RPMI8226 (cell line): Measurements from ENCODE around the gene ZDHHC5.
A peak's percentile ranks its signal among the peaks of the same experiment; 100 is the strongest.

Experiments used
- DNase-seq: peaks from one replicate; pipeline ENCODE4 v3.0.0-alpha.2; 2015

ZDHHC5 gene, protein sequence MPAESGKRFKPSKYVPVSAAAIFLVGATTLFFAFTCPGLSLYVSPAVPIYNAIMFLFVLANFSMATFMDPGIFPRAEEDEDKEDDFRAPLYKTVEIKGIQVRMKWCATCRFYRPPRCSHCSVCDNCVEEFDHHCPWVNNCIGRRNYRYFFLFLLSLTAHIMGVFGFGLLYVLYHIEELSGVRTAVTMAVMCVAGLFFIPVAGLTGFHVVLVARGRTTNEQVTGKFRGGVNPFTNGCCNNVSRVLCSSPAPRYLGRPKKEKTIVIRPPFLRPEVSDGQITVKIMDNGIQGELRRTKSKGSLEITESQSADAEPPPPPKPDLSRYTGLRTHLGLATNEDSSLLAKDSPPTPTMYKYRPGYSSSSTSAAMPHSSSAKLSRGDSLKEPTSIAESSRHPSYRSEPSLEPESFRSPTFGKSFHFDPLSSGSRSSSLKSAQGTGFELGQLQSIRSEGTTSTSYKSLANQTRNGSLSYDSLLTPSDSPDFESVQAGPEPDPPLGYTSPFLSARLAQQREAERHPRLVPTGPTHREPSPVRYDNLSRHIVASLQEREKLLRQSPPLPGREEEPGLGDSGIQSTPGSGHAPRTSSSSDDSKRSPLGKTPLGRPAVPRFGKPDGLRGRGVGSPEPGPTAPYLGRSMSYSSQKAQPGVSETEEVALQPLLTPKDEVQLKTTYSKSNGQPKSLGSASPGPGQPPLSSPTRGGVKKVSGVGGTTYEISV

DNA sequence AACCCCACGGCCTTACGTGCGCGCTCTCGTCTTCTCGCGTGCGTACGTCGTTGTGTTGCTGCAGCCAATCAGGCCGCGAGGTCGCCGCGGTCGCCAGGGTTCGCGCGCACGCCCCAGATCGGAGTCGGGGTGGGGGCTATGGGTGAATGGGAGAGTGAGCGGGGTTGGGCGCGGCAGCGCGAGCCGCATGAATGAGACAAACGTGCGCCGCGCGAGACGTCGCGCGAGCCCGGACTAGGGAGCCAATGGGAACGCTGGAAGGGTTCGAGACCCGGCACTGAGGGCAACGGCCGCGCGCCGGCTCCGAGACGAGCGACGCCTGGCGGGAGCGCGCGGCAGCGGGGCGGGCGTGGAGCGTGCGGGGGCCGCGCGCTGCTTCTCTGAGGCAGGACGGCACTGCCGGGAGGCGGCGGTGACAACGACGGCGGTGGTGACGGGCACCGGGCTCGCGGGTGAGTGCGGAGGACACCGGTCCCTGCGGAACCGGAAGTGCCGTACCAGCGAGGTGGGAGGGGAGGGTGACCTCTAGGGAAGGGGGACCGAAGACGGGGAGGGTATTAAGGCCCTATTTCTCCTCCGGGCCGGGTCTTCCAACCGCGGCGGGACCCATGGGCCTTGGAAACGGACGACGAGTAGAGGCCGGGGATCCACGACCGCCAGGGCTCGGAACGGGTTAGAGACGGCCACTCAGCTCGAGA, at the start of gene ZDHHC5:
Gene ZDHHC5, plus strand, starts transcription at position 379 of the 698 bp plus-strand sequence. CDS start 4,977 bp downstream, outside the sequence.
- peak; percentile 100 for DNase-seq

DNA sequence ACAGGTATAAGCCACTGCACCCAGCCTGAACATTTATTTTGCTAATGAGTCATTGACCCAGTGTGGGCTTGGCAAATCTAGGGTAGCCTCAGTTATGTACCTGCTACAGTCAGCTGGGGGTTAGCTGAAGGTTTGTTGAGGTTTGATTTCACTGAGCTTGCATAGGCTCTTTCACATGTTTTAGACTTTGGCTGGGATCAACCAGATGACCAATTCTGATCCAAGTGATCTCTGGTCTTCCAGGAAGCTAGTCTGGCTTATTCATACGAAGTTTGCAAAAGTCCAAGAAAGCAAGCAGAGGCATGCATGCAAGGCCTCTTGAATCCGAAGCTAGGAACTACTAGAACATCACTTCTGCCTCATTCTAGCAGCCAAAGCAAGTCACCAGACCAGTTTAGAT, 49.5 kb upstream of the ZDHHC5 start:
- DNase-seq = no peak

DNA sequence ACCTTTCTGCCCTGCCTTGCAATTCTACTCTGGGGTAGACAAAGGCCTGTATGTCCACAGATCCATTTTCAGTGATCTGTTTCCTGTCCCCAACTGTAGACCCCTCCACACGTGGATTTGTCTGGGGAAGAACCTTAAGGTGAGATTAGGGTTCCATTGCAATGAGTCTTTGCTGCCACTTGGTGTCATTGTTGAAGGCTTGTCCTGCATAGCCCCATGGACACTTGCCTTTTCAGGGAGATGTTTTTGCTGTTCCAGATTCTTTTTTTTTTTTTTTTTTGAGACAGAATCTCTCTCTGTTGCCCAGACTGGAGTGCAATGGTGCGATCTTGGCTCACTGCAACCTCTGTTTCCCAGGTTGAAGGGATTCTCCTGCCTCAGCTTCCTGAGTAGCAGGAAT, 48.6 kb upstream of the ZDHHC5 start:
- DNase-seq = no peak

DNA sequence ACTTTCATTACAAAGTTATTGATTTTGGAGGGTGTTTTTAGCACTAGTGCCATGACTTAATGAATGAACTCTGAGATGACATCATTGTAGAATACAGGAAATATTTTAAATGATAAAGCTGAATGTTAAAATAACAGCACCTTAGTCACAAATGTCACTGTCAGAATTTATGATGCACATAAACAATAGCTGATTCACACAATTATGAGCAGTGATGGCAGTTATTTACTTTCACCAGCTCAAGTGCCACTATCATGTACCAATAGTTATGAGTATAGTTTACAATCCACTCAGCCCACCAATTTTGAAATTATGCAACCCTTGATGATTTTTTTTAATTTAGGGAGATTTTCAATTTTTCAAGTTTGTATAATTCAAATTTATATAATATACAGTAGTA, 47.4 kb upstream of the ZDHHC5 start:
- DNase-seq = no peak

DNA sequence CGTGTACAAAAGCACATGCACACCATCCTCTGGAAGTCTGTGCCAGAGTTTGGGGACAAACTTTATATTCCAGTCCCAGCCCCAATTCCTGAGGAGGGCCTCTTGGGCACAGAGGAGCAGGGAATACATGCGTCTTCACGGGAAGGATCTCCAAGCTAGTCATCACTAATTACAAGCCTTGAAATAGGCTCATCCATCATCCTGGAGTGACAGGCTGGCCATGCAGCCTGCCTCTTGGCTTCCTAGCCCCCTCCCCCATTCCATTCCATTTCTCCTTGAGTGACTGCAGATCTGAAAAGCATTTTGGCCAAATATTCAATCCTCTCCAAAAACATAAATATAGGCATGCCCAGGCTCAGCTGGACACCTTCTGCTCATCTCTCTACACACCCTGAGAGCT, 45.7 kb upstream of the ZDHHC5 start:
- no peak for DNase-seq

DNA sequence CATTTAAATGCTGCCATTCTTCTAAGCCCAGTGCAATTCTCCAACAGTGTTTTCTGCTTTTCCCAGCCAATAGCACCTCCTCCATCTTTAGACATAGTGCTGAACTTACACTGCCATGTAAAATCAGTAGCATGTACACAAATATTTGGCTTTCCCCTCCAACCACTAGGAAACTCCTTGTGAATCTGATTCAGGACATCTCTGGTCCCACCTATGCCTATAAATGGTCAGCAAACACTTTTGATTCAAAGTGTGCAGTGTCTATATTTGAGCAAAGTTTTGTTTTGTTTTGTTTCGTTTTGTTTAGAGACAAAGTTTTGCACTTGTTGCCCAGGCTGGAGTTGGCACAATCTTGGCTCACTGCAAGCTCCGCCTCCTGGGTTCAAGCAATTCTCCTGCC, 43.0 kb upstream of the ZDHHC5 start:
- no peak for DNase-seq

DNA sequence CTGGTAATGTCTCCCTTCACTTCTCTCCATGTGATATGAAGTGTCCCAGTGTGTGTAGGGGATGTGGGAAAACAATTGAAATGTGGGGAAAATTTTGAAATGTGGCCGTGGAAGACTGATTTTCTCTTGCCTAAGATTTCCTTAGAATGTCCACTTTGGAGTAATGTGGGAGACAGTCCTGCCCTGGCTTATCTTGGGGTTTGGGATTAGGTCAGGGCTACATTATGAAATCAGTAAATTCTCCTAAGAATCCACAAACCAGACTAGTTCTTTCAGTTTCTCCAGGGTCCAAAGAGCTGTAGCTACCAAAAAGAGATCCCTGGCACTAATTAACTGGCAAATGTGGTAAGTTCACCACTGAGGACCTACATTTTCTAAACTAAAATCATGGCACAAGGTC, 41.0 kb upstream of the ZDHHC5 start:
- no peak for DNase-seq

DNA sequence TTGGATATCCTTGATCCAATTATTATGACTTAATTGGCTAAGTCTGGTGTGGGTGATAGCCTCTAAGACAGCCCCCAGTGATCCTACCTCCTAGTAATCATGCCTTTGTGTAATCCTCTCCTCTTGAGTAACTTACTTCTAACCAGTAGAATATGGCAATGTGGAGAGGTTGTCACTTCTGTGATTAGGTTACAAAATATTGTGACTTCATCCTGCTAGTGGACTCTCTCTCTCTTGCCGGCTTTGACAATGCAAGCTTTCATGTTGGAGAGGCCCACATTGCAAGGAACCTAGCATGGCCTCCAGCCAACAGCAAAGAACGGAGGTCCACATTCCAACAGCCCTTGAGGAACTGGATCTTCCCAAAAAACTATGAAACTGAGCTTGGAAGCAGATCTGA, 37.7 kb upstream of the ZDHHC5 start:
- DNase-seq = no peak

DNA sequence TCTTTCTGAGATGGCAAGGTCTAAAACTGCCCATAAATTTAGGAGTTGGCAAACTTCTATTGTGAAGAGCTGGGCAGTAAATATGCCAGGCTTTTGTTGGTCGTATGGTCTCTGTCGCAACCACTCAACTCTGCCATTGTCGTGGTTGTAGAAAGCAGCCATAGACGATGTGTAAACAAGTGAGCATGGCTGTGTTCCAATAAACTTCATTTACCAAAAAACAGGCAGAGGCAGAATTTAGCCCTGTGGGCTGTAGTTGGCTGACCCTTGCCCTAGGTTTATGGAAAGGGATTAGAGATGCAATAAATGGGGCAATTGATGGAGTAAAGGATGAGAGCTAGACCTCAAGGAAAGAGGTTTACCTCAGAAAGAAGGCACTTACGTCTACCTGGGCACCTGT, 35.8 kb upstream of the ZDHHC5 start:
- no peak for DNase-seq

DNA sequence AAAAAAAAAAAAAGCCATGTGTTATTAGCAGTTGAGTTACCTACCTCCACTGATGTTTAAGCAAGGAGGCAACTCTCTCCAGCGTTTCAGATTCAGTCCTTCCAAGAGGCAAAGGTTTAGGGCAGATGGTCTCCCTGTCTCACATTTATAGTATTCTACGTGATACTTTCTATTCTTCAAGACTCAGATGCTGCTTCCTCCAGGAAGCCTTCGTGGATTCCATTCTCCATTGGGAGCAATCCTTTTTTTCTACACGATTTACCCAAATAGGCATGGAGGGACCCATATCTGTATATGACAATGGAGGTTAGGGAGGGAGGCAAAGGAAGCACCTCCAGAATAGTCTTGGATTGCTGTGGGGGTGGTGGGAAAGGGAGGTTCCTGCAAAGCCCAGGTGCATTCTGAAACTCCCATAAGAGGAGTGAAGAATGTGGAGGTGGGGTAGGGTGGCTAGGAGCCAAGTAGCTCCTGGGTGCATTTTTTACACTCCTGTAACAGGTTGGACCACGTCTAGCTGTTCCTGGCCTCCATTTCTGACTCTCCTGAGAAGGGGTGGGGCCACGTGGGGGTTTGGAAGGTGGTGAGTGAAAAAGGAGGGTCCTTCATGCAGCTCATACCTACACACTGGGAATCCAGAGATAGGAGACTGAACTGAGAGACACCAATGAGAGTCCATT, 34.4 kb upstream of the ZDHHC5 start:
- DNase-seq = no peak

DNA sequence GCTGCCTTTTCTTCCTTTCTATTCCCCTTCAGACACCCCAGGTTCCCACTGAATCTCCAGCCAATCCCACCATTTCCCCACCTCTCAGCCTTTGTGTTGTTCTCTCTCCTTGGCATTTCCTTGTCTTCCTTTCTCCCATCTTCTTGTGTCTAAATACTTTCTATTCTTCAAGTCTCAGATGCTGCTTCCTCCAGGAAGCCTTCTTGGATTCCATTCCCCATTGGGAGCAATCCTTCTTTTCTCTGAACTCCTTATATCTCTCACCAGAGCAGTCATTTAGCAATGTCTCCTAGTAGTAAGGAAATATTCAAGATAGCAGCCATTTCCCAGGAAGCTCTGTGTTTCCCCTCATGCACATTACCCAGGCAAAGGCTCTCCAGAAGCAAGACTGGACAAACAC, 33.6 kb upstream of the ZDHHC5 start:
- DNase-seq = no peak

DNA sequence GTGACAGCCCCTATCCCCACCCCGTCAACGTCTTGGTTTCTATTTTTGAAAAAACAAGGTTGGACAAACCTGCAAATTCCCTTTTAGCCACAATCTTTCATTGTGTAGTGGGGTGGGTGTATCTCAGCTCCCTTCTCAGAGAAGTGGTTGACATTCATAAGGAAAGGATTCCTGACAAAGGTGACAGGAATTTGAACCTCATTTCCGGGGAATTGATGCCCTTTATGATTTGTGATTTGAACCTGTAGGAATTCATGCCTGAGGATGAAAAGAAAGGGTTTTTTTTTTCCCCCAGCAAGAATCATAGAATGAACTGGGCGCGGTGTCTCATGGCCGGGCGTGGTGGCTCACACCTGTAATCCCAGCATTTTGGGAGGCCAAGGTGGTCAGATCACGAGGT, 32.7 kb upstream of the ZDHHC5 start:
- no peak for DNase-seq

DNA sequence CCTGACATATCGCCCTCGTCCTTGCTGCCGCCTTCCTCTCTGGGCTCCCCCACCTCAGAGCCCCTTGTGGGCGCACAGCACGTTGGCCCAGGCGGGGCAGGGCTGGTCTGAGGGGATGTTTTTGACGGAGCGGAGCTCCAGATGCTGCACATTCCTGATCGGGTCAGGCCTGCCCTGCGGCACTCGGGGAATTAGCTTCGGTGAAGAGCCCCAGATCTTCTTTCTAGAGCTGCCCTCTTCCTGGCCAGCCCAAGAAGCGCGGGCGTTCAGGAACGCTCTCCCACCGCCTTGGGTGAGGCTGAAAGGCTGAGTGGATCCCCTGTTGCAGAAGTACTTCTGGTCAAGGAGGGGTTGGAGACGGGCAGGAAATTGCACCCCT, 30.3 kb upstream of the ZDHHC5 start:
- DNase-seq = no peak

DNA sequence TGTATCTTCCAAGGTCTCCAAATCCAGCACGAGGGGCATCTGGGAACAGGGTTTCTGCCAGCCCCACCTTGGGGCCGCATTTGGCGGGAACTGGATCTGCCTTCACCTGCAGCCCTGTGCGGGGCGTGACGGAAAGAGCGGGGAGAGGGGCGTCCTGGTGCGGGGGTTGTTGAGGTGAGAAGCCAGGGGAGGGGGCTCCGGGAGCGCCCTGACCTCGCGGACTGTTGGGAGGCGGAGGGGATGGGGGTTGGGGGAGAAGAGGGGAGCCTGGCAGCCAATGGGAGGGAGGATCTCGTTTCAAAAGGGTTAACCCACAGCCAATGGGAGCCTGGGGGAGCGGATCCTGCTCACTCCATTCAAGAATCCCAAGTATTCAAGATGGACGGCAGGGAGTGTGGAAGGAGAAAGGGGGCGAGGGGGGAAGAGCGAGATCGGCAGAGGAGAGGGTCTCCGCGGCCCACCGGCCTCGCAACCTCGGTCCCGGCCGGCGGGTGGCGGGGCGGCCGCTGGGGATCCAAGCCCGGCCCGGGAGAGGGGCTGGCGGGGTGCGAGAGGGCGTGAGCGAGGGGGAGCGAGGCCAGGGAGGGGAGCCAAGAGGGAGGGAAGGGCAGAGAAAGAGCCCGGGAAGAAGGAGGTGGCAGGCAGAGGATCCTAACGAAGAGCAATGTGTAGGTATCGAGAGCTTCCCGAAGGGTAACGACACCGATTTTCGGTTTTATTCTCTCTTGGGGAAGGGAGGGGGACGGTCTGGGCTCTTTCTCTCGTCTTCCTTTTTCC, 29.7 kb upstream of the ZDHHC5 start:
- DNase-seq = peak; percentile 32

DNA sequence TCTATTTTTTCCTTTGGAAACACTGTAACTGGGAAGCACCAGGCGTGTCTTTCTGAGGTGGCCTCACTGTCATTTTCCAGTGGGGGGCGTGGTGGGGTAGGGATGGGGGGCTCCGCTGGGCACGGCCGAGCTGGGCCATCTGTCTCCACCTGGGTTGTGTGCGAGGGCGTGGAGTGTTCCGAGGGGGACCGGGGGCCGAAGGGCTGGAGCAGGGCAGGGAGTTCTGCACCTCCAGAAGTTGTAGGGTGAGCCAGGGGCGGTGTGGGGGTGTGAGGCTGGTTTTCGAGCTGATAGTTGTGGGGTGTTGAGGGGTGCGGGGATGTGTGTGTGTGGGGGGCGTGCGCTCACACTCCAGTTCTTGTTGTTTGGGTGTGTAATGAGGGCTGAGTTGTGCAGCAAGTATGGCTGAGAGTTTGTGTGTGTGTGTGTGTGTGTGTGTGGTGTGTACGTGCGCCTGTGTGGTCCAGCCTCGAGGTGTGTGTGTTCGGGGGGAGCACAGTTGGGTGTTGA, 29.0 kb upstream of the ZDHHC5 start:
- DNase-seq = no peak

DNA sequence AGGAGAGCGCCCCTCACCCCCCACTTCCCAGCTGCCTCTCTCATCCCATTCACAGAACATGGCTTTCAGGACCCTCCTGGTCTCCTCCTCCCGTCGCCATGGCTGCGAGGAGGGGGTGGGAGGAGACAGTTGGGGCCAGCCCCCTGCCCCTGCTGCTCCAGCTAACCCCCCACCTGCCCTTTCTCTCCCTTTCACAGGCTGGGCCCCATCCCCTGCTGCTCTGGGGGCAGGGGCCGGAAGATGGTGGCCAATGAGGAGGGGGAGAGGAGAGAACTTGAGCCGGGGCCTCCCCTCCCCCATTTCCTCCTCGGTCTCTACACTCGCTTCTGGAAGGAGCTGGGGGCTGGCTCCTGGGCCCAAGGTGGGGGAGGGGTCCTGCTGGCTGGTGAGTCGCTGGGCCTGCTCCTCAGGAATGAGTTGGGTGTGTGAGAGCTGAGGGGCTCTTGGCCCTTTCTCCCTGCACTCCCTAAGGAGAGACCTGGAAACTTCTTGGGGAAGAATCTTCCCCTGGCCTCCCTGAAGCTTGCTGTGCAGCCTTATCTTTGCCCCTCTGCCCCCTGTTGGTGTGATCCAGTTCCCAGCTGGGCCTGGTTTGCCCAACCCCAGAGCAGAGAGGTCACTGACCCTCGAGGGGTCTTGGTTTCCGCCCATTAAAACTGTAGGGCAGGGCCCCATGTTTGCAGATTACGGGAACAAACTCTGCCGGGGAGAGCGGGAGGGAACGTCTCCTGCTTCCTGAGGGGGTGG, 28.4 kb upstream of the ZDHHC5 start:
- DNase-seq = no peak

DNA sequence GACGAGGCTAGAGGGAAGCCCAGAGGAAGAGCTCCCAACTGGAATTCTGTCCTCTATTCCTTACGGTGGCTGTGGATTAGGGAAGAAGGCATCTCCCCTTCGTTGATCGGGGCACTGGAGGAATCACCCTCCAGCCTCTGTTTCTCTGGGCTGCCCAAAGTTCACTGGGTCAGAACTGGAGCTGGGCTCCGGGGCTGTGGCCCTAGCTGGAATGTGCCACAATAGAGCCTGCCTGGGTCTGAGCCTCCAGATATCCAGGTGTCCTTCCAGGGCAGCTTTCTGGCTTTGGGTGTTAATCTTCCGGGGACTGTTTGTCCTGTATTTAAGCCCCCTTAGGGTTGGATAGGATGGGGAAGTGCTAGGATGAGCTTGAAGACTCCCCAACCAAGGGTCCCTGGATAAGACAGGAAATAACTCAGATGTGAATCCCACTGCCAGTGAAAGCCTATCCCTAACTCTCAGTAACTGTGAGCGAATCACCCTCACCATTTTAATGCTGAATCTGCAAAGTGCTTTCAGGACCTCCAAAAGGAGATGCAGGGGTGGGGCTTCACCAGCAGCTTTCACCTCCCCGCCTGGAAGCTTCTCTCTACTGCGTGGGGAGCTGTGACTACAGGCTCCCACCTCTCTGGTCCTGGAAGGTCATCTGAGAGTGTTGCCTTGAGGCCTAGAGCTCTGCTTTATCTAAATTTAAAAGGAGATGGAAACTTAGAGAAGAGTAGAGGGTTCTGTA, 27.7 kb upstream of the ZDHHC5 start:
- no peak for DNase-seq

DNA sequence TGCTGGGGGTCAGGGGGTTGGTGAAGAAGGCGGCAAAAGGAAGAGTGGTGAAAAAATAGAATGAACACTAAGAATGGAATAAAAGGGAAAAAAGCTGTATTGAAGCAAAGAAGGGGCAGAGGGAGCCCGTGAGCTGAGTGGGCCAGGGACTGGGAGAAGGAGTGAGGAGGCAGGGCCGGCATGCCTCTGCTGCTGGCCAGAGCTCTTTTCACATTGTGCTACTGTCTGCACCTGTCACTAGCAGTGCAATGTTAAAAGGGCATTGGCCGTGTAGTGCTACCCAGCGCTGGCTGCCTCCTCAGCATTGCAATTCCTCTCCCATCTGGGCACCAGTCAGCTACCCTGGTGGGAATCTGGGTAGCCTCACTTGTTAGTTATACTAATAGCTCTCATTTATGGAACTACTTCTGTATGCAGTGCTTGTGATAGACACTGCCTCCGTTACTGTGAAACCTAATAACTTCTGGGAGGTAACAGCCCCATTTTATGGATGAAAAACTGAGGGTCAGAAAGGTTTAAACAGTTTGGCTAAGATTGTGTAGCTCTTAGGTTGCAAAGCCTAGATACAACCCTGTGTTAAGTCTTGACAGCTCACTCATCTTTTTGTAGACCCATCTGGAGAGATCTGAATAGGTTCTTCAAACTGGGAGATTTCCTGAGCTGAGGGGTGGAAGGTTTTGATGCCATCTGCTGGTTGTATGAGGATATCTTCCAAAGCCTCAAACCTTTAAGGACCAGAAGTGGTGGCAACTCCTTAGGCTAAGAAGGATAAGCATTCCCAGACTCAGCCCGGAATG, 26.7 kb upstream of the ZDHHC5 start:
- peak; percentile 83 for DNase-seq

DNA sequence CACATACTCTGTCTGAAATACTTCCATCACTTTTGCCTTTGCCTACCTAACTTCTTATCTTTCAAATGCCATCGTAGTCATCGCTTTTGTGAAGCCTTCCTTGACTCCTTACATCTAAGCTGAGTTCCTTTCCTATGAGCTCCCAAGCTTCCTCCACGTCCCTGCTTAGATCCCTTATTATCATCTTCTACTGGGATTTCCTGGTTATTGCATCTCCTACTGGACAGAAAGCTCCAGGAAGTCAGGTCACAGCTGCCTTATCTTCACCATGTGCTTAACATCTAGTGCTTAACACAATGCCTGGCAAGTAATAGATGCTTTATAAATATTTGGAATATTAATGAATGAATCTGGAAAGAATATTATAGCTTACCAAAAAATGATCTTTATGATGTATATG, 24.1 kb upstream of the ZDHHC5 start:
- no peak for DNase-seq
